ENCODE measurements around the gene CHORDC1.

- no peak for TF ChIP-seq CTCF (conservative IDR thresholded peaks at IDR 0.05; ENCODE audit: low read length)
- TF ChIP-seq EZH2phosphoT487 (IDR thresholded peaks at IDR 0.05; ENCODE audit: borderline replicate concordance, low read depth, low read length), result no peak
These were observed 29.2 kb upstream of the CHORDC1 start for GRCh38 chr11:90252053-90252452.

Data from OCI-LY7 (cell line).